Fibroblast of gingiva (primary cell): ENCODE data around the gene FAM98C.
A peak's percentile ranks its signal among the peaks of the same experiment; 100 is the strongest.
"Not testable (repeated sequence)": the region's sequence is repeated elsewhere in the genome, so short reads cannot be mapped to it uniquely, and the experiment has no call there.

Experiments
- DNase-seq: peaks from one replicate; pipeline ENCODE4 v3.0.0-alpha.2; 2011; ENCODE audit warnings: low read depth

FAM98C gene

GRCh38 chr19:38402967-38403674, at the start of gene FAM98C:
FAM98C (plus strand) TSS chr19:38403093; CDS start chr19:38403154, 61 bp downstream.
- peak; percentile 95 for DNase-seq

GRCh38 chr19:38355728-38356725, 46.9 kb upstream of the FAM98C start:
- no peak for DNase-seq

- no peak for DNase-seq
Observed at GRCh38 chr19:38358071-38358470, 44.8 kb upstream of the FAM98C start.

GRCh38 chr19:38359242-38360021, 43.5 kb upstream of the FAM98C start:
- no peak for DNase-seq

- DNase-seq = no peak
Observed at GRCh38 chr19:38360351-38360750, 42.5 kb upstream of the FAM98C start.

GRCh38 chr19:38360839-38361631, 41.9 kb upstream of the FAM98C start:
- DNase-seq = no peak

GRCh38 chr19:38361633-38362075, 41.2 kb upstream of the FAM98C start:
- peak; percentile 49 for DNase-seq

- DNase-seq = peak; percentile 52
Observed at GRCh38 chr19:38362076-38362945, 40.6 kb upstream of the FAM98C start.

GRCh38 chr19:38362946-38363688, 39.8 kb upstream of the FAM98C start:
- DNase-seq = not testable (repeated sequence)

- no peak for DNase-seq
Observed at GRCh38 chr19:38367041-38367440, 35.9 kb upstream of the FAM98C start.

- DNase-seq = no peak
Observed at GRCh38 chr19:38369584-38369983, 33.3 kb upstream of the FAM98C start.

- no peak for DNase-seq
Observed at GRCh38 chr19:38370299-38370698, 32.6 kb upstream of the FAM98C start.

GRCh38 chr19:38371081-38371480, 31.8 kb upstream of the FAM98C start:
- no peak for DNase-seq

- DNase-seq = no peak
Observed at GRCh38 chr19:38373907-38374331, 29.0 kb upstream of the FAM98C start.

- peak; percentile 98 for DNase-seq
Observed at GRCh38 chr19:38374332-38375097, 28.4 kb upstream of the FAM98C start, which contains the start of gene PSMD8. PSMD8 (plus strand) TSS chr19:38374571; CDS start chr19:38374602, 31 bp downstream.

GRCh38 chr19:38375098-38375493, 27.8 kb upstream of the FAM98C start:
- no peak for DNase-seq

GRCh38 chr19:38375748-38376147, 27.1 kb upstream of the FAM98C start:
- DNase-seq = peak; percentile 17

GRCh38 chr19:38376576-38376975, 26.3 kb upstream of the FAM98C start:
- no peak for DNase-seq

- DNase-seq = no peak
Observed at GRCh38 chr19:38377052-38377451, 25.8 kb upstream of the FAM98C start.
